GM21423 (cell line): ENCODE data around the gene RBM8A.
A peak's percentile ranks its signal among the peaks of the same experiment; 100 is the strongest.
"Not testable (repeated sequence)": the region's sequence is repeated elsewhere in the genome, so short reads cannot be mapped to it uniquely, and the experiment has no call there.

Experiments used
- ATAC-seq: cut with Tn5 transposase; IDR thresholded peaks from one replicate; pipeline ENCODE4 v1.9.1; 2021; ENCODE audit warnings: mild to moderate bottlenecking, moderate library complexity; ENCODE audit not compliant: unreplicated experiment

The RBM8A gene

GRCh38 chr1:145956781-145957442 lies 29.6 kb upstream of the RBM8A start:
- ATAC-seq = no peak

GRCh38 chr1:145956361-145956760 lies 29.1 kb upstream of the RBM8A start:
- no peak for ATAC-seq

- no peak for ATAC-seq
Measured at GRCh38 chr1:145955436-145955835, 28.2 kb upstream of the RBM8A start.

- no peak for ATAC-seq
Measured at GRCh38 chr1:145953861-145954260, 26.6 kb upstream of the RBM8A start.

- no peak for ATAC-seq
Measured at GRCh38 chr1:145952903-145953302, 25.6 kb upstream of the RBM8A start.

- no peak for ATAC-seq
Measured at GRCh38 chr1:145951526-145951925, 24.2 kb upstream of the RBM8A start.

GRCh38 chr1:145949219-145949618 lies 21.9 kb upstream of the RBM8A start:
- no peak for ATAC-seq

- no peak for ATAC-seq
Measured at GRCh38 chr1:145947551-145947950, 20.3 kb upstream of the RBM8A start.

GRCh38 chr1:145946477-145946986 lies 19.2 kb upstream of the RBM8A start:
- ATAC-seq = no peak

- no peak for ATAC-seq
Measured at GRCh38 chr1:145944532-145944931, 17.2 kb upstream of the RBM8A start.

GRCh38 chr1:145942871-145943270 lies 15.6 kb upstream of the RBM8A start:
- no peak for ATAC-seq

- ATAC-seq = no peak
Measured at GRCh38 chr1:145942405-145942804, 15.1 kb upstream of the RBM8A start.

GRCh38 chr1:145937436-145937835 lies 10.2 kb upstream of the RBM8A start:
- no peak for ATAC-seq

GRCh38 chr1:145936247-145936646 lies 9.0 kb upstream of the RBM8A start:
- ATAC-seq = no peak

- ATAC-seq = no peak
Measured at GRCh38 chr1:145935708-145936107, 8.4 kb upstream of the RBM8A start.

GRCh38 chr1:145932522-145933009 lies 5.3 kb upstream of the RBM8A start:
- ATAC-seq = not testable (repeated sequence)

GRCh38 chr1:145927916-145928643 lies 796 bp upstream of the RBM8A start:
- no peak for ATAC-seq

- ATAC-seq = no peak
Measured at GRCh38 chr1:145926686-145927062, 610 bp downstream of the RBM8A start.

GRCh38 chr1:145922266-145922665 lies 5.0 kb downstream of the RBM8A start:
- no peak for ATAC-seq

GRCh38 chr1:145920297-145920696 lies 7.0 kb downstream of the RBM8A start:
- ATAC-seq = not testable (repeated sequence)

- peak; percentile 17 for ATAC-seq
Measured at GRCh38 chr1:145918992-145919939, 8.0 kb downstream of the RBM8A start.
